ENCODE data around the gene PAMR1. TPM values are rescaled to one million over a fixed set of nuclear protein-coding genes. Genes with fewer than 3 reads are reported as not detected.

PAMR1 gene
- total and polyA plus RNA-seq, 2 of the 8 experiments (the other 6 are each of a cell fraction or from before 2014, with no cell fraction given): 3.0 to 6.9 TPM

GRCh38 chr11:35391922-35392688 is 133.3 kb downstream of the PAMR1 start:
- ChIA-PET CTCF (ENCODE audit: partially characterized antibody) (interaction anchor here (0.5 to 4.8 kb wide), 41 partner anchors 11 to 880 kb away, joined by 3 to 31 read pairs (median 4); partner anchors contain the start of gene SLC1A2), POLR2A (ENCODE audit: partially characterized antibody) (interaction anchor here (0.9 kb wide), 1 partner anchor 807 kb away, joined by 3 read pairs; no protein-coding TSS in a partner anchor)
- H3K27ac ChIP-seq (ENCODE audit: low read depth, low read length): no peak overlapping the region
- no peaks in the 10 kb centered on the region; a peak in 2 of 7 replicates for H3K27me3 ChIP-seq (replicated peaks in 1 of 4; ENCODE audit: control insufficient read depth in 3 of 4, extremely low read depth in 1 of 4, insufficient read depth in 3 of 4, low read length in 3 of 4)
- no peaks in the 10 kb centered on the region for H3K79me1 ChIP-seq (ENCODE audit: low read depth, low read length)
- no peak overlapping the region for H4K5ac ChIP-seq (ENCODE audit: insufficient read length, low read depth, low read length)
- no peaks in the 10 kb centered on the region for H3K9me3 ChIP-seq (ENCODE audit: insufficient read depth in 2 of 2, low read depth in 1 of 2, low read length in 1 of 2)
- no peak overlapping the region for H3K9ac ChIP-seq (replicated peaks in 1 of 4; ENCODE audit: extremely low read depth in 1 of 4, low read depth in 3 of 4, low read length in 3 of 4)
- no peak overlapping the region for H2BK20ac ChIP-seq (ENCODE audit: low read length)
- H3K4me3 ChIP-seq (ENCODE audit: extremely low read depth in 1 of 4, insufficient read depth in 2 of 4, low read depth in 3 of 4, low read length in 4 of 4): no peak overlapping the region
- no peak overlapping the region for H3K14ac ChIP-seq (ENCODE audit: insufficient read length)
- no peaks in the 10 kb centered on the region for H3K36me3 ChIP-seq (ENCODE audit: control insufficient read depth in 2 of 4, insufficient read depth in 4 of 4, low read length in 3 of 4)
- TF ChIP-seq RAD21 (IDR thresholded peaks at IDR 0.05 in 1 of 2, conservative IDR thresholded peaks at IDR 0.05 in 1 of 2; ENCODE audit: low read depth in 2 of 2, low read length in 2 of 2): peak; percentile 99 to 100
- peak; percentile 80 to 91 (median 91) for TF ChIP-seq CTCF (IDR thresholded peaks at IDR 0.05; ENCODE audit: control extremely low read depth in 1 of 3, insufficient read depth in 1 of 3, low read depth in 1 of 3, low read length in 3 of 3)
- no peak for TF ChIP-seq SP2 (IDR thresholded peaks at IDR 0.05; ENCODE audit: low read length)
- TF ChIP-seq YY1 (IDR thresholded peaks at IDR 0.05; ENCODE audit: low read depth, low read length): 0 out of 2 replicates have a peak, but pooled peaks have one; percentile 7
- no peak for TF ChIP-seq TBP (IDR thresholded peaks at IDR 0.05; ENCODE audit: low read depth, low read length)
- TF ChIP-seq ATF2 (IDR thresholded peaks at IDR 0.05; ENCODE audit: low read length): 0 out of 2 replicates have a peak, but pooled peaks have one; percentile 34
- TF ChIP-seq, protein P1, sequence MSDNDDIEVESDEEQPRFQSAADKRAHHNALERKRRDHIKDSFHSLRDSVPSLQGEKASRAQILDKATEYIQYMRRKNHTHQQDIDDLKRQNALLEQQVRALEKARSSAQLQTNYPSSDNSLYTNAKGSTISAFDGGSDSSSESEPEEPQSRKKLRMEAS (IDR thresholded peaks at IDR 0.05): no peak
- no peak overlapping the region for H2AK5ac ChIP-seq (ENCODE audit: low read depth, low read length)
- H3K23me2 ChIP-seq (ENCODE audit: low read depth, low read length): no peaks in the 10 kb centered on the region
- WGBS, 2 experiments (ENCODE audit: extremely low coverage in 1 of 2, insufficient coverage in 1 of 2, insufficient read length in 1 of 2, insufficient replicate concordance in 2 of 2, low coverage in 1 of 2, low lambda C conversion rate in 2 of 2, missing lambda C conversion rate in 1 of 2): 36% methylated on average over 13 of the region's 13 CpGs; no CpG with 5 or more reads in 1 of the 2 experiments
- H3K4ac ChIP-seq (replicated peaks; ENCODE audit: insufficient read length, low read depth, low read length): no peak overlapping the region
- H2BK15ac ChIP-seq (ENCODE audit: low read length): no peak overlapping the region
- FAIRE-seq: peak; percentile 66
- H4K20me1 ChIP-seq (replicated peaks in 1 of 2; ENCODE audit: control insufficient read depth in 1 of 2, insufficient read depth in 2 of 2, low read length in 2 of 2): no peaks in the 10 kb centered on the region
- H4K91ac ChIP-seq (replicated peaks; ENCODE audit: insufficient read length, low read length): no peak overlapping the region
- H2BK120ac ChIP-seq (replicated peaks; ENCODE audit: low read depth, low read length): no peak overlapping the region
- H3K79me2 ChIP-seq (ENCODE audit: control insufficient read depth in 1 of 2, insufficient read depth in 2 of 2, low read length in 2 of 2): no peaks in the 10 kb centered on the region
- H2BK5ac ChIP-seq (ENCODE audit: low read depth, low read length): no peak overlapping the region
- no peak overlapping the region for H4K8ac ChIP-seq (ENCODE audit: extremely low read depth, insufficient read depth, low read length)
- H3K4me2 ChIP-seq (ENCODE audit: insufficient read depth in 1 of 2, low read depth in 2 of 2, low read length in 2 of 2): peak overlapping the region in 1 of 2 experiments; percentile 40; a peak in 1 of 4 replicates
- peak overlapping the region; percentile 80 for H2AFZ ChIP-seq (ENCODE audit: low read length)
- peak; percentile 66 to 98 for DNase-seq (ENCODE audit: low read depth in 1 of 2, low spot score in 2 of 2)
- no peak overlapping the region for H2BK12ac ChIP-seq (ENCODE audit: low read depth, low read length)
- no peak overlapping the region for H3K18ac ChIP-seq (ENCODE audit: extremely low read depth, low read length)
- no peaks in the 10 kb centered on the region for H3K4me1 ChIP-seq (replicated peaks in 1 of 4; ENCODE audit: control insufficient read depth in 3 of 4, insufficient read depth in 4 of 4, low read length in 3 of 4)
- H3K23ac ChIP-seq (ENCODE audit: insufficient read length): no peak overlapping the region
- no peak overlapping the region for H3K56ac ChIP-seq (replicated peaks; ENCODE audit: insufficient read length, low read depth, low read length)

Measured in H1 (cell line).